Glomerular endothelial cell (primary cell): ENCODE results near the gene NEMP1. TPM values are rescaled to one million over a fixed set of nuclear protein-coding genes. Genes with fewer than 3 reads are reported as not detected.

ENCODE experiments used
- DNase-seq: peaks from one replicate; pipeline ENCODE4 v3.0.0-alpha.2; 2011; ENCODE audit warnings: low read depth, low spot score; ENCODE audit errors: extremely low read depth
- total RNA-seq: library from RNA; depleted of rRNA; stranded (reverse); fragments of >200 nt; gene quantifications from 2 replicates; pipeline ENCODE4 v1.2.3, GENCODE V29; 2015

NEMP1 gene
- total RNA-seq, 1 donor from 2014 or later, result 7.9 TPM

DNA sequence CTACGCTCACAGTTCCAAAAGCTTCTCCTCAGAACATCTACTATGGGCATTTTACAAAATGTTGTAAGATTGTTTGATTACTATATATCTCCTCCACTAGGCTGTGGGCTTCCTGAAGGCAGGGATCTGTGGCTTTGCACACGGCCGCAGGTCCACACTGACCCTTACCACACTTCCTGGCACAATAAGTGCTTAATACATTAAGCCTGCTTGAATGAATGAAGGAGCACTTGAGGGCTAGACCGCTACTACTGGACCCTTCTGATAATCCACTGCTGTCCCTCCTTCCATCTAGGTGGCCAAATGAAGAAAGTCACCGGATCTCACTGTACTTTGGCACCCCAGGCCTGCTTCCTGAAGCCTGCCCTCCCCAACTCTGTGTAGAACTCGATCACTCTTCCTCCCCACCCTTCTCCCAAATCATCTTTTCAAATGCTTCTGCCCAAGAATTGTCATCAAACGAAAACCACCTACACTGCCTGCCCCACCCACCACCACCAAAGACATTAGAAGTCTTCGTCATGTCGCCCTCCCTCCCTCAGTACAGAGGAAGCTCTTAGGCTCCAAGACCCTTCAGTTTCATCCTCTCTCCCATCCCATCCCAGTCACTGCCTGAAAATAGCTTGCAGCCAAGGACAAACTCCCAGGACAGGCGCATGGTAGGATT lies 71.6 kb downstream of the NEMP1 start:
- DNase-seq, result no peak

DNA sequence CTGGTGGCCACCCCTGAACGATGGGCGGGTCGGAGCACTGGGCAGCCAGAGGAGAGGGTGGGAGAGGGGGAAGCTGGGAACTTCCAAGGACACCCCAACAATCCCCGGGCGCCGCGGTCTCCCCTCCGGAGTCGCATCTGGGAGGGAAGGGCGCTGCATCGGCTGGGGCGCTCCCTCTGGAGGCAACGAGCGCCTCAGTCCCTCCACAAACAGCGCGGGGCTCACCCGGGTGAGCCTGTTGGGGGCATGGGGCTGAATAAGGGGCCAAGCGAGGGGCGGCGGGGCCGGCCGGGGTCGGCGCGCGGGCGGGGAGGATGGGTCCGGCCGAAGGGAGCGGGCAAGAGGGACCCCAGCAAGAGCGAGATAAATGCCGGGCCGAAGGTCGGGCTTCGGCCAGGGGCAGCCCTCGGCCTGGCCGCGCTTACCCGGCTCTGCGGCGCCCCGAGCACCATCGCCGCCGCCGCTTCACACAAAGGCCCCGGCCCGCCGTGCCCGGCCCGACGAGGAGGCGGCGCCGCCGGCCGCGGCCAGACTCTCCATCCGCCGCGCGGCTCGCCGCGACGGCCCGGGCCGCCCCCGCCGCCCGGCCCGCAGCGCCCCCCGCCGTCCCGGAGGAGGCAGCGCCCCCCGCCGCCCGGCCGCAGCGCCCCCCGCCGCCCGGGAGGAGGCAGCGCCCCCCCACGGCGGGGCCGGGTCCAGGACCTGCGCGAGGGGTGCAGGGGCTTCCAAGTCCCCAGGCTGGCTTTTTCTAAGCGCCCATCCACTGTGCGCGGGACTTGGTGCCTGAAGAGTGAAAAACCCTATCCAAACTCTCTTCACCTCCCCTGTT lies 72.4 kb downstream of the NEMP1 start, which contains the start of gene ZBTB39:
Gene ZBTB39, minus strand, starts transcription at position 567 of the 829 bp plus-strand sequence. CDS start 1,629 bp downstream, outside the sequence.
- DNase-seq, result no peak

Other genes with a start within 250 kb of the NEMP1 start
- not detected in 2 replicates for gene SDR9C7, start 144.4 kb downstream of the NEMP1 start, total RNA-seq
- 0.05 TPM in 1 of 2 replicates, not detected in the other for gene RDH16, start 121.2 kb downstream of the NEMP1 start, total RNA-seq
- 5.3 and 8.0 TPM in 2 replicates for gene ZBTB39, start 72.2 kb downstream of the NEMP1 start, total RNA-seq
- gene TAC3, start 62.3 kb downstream of the NEMP1 start, total RNA-seq, result not detected in 2 replicates
- not detected in 2 replicates for gene MYO1A, start 28.7 kb downstream of the NEMP1 start, total RNA-seq
- gene NAB2, start 10.3 kb upstream of the NEMP1 start, total RNA-seq, result 16.4 and 17.2 TPM in 2 replicates
- 91.2 and 108 TPM in 2 replicates for gene STAT6, start 32.6 kb upstream of the NEMP1 start, total RNA-seq
- gene LRP1, start 49.7 kb upstream of the NEMP1 start, total RNA-seq, result 12.4 and 21.4 TPM in 2 replicates
- gene LRP1-AS, start 68.8 kb upstream of the NEMP1 start, total RNA-seq, result not detected in 2 replicates
- gene NXPH4, start 138.0 kb upstream of the NEMP1 start, total RNA-seq, result 0.05 and 2.5 TPM in 2 replicates
- gene SHMT2, start 150.9 kb upstream of the NEMP1 start, total RNA-seq, result 64.0 and 92.2 TPM in 2 replicates
- 0.18 and 0.58 TPM in 2 replicates for gene STAC3, start 172.4 kb upstream of the NEMP1 start, total RNA-seq